Astrocyte of the cerebellum (primary cell): ENCODE data around the gene BAHCC1.

Experiments used
- DNase-seq: peaks from one replicate; pipeline ENCODE4 v3.0.0-alpha.2; 2011; ENCODE audit warnings: low read depth
- H3K4me3 ChIP-seq: 2 replicates; pipeline ENCODE4 v1.5.1; 2011; ENCODE audit warnings: mild to moderate bottlenecking, low read depth, low read length, moderate library complexity
- in situ Hi-C: cut with HindIII; loops from 2 replicates; pipeline ENCODE4 v1.10.0; 2017; ENCODE audit warnings: low sequenced_read_pairs
- TF ChIP-seq, protein P1 (sequence below): IDR thresholded peaks from 2 replicates; pipeline ENCODE4 v1.5.1; 2012; ENCODE audit warnings: low read length, low read depth, moderate library complexity, mild to moderate bottlenecking; ENCODE audit errors: missing control alignments

Gene BAHCC1

DNA sequence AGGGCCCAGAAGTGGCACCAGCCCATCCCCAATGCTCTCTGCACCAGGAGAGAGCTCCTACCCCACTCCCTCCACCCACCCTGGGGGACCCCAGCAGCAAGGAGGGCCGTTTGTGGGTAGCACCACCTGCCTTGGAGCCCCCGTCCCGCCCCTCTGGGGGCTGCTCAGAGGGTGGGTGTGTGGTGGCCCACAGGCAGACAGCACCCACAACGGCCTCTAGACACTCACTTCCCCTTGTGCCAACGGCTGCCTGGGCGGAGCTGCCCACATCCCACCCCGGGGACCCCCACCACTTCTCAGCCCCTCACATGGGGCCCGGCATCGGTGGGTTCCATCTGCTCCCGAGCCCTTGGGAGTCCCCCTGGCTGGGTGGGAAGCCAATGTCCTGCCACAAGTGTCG is 33.3 kb downstream of the BAHCC1 start:
- TF ChIP-seq, protein P1, sequence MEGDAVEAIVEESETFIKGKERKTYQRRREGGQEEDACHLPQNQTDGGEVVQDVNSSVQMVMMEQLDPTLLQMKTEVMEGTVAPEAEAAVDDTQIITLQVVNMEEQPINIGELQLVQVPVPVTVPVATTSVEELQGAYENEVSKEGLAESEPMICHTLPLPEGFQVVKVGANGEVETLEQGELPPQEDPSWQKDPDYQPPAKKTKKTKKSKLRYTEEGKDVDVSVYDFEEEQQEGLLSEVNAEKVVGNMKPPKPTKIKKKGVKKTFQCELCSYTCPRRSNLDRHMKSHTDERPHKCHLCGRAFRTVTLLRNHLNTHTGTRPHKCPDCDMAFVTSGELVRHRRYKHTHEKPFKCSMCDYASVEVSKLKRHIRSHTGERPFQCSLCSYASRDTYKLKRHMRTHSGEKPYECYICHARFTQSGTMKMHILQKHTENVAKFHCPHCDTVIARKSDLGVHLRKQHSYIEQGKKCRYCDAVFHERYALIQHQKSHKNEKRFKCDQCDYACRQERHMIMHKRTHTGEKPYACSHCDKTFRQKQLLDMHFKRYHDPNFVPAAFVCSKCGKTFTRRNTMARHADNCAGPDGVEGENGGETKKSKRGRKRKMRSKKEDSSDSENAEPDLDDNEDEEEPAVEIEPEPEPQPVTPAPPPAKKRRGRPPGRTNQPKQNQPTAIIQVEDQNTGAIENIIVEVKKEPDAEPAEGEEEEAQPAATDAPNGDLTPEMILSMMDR = no peak
- no peak overlapping the region for H3K4me3 ChIP-seq
- in situ Hi-C loops = no loop called here
- DNase-seq = no peak

DNA sequence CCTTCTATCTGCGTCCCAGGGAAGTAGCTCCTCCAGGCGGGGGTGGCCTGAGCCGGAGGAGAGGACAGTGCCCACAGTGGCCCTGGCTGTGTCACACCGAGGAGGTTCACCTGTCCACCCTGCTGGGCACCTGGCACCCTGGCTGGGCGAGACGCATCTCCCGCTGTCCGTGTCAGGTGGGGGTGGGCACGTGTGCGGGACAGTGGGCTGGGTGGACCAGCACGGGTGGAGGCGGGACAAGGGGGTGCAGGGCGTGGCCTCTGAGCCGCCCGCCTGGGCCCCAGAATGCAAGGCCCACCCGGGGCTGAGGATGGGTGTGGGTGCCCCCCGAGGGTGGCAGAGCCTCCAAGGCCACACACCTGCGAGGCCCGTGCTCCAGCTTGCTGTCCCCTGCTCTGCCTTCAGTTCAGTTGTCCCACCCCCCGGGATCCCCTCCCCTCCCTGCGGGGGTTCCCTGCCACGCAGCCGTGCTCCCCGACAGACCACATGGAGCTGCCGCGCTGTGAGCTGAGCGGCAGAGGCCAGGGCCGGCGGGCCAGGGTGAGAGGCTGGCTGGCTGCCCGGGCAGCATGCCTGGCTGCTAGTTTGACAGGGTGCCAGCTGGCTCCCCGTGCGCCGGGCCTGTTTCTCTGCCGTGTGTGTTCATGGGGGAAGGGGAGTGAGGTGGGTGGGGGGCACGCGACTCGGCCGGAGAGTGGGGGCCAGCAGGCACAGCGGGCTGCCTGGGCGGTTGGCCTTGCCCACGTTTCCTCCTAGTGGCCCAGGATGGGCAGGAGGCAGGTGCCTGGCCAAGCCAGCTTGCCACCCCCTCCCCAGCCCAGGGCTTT is 33.9 kb downstream of the BAHCC1 start:
- no peak for DNase-seq
- in situ Hi-C loops = no loop called here
- H3K4me3 ChIP-seq = no peak overlapping the region
- TF ChIP-seq, protein P1 = no peak

DNA sequence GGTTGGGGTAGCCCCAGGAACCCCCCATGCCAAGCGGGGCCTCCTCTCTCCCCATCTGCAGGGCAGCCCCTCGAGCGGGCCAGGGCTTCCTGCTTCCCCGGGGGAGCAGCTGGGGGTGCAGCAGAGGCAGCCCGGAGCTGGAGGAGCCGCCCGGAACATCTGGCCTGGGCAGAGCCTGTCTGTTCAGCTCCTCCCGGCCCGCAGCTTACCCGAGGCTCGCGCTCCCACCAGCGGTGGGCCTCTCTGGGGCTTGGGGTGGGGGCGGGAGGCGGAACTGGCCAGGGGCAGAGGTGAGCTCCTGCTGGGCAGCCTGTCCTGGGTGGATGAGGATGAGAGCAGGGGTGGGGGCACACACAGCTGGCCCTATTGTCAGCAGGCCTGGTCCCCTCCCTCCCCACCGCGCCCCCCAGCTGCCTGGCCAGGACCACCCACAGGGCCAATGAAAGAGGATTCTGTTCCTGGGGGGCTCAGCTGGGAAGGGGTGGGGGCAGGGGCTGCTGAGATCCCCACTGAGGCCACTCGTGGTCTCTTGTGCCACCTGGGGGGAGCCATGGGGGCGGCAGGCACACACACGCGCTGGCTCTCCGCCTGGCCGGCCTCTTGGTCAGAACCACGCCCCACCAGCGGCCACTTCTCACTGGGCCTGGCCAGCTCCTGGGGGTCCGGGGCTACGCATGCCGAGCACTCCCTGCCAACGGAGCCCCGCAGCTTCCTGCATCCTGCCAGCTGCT is 34.7 kb downstream of the BAHCC1 start:
- TF ChIP-seq, protein P1 = no peak
- in situ Hi-C loops = no loop called here
- no peak overlapping the region for H3K4me3 ChIP-seq
- DNase-seq = no peak

DNA sequence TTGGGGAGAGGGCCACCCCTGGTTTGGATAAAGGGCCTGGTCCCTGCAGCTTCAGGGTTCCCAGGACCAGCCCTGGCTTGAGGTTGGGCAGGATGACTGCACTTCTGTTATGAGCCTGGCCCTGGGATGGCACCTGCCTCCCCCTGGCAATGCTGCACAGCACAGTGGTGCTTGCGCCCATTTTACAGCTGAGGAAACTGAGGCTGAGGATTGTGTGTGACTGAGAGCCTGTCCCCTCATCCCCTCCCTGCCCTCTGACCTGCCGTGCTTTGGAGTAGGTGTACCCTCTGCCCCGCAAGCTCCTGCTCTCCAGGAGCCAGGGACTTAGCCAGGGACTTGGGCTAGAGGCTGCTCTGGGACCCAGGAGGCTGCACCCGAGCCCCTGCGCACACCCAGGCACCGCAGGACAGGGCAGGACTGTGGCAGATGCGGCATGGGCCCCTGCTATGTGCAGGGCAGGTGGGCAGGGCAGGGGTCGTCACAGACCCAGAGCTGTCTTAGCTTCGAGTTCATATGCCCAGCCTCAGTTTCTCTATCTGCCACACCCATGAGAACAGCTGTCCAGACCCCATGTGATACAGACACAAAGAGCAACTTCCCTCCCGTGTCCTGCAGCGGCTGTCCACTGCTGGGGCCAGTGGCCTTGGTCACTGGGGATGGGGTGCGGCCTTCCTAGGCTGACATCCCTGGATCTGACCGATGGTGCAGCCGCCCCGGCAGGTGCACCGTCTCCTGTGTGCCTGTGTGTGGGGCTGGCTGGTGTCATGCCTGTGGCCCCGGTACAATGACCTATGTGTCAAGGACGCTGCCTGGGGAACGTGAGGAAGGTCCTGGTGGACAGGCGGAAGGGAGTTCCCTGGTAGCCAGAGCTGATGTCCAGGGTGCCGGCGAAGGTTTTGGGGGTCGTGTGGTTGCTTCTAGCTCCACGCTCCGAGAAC is 36.6 kb downstream of the BAHCC1 start:
- no peak overlapping the region for H3K4me3 ChIP-seq
- DNase-seq = no peak
- TF ChIP-seq, protein P1 = no peak
- in situ Hi-C loops = no loop called here

DNA sequence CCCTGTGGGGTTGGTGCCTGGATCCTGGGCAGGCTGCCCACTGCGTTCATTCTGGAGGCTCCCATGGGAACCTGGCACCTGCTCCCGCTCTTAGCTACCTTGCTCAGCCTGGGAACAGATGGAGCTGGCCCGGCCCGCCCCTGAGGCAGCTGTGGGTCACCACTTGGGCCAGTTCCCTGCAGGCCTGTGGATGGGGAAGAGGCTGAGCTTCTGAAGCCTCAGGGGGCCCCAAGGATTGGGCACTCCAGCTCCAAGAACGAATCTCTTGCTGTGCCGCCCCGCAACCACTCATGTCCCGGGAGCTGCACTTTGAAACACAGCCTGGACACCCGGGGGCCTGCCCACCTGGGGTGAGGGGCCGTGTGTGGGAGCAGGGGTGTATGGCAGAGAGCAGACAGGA is 37.7 kb downstream of the BAHCC1 start:
- in situ Hi-C loops = no loop called here
- no peak for DNase-seq
- H3K4me3 ChIP-seq = no peak overlapping the region
- TF ChIP-seq, protein P1 = no peak

DNA sequence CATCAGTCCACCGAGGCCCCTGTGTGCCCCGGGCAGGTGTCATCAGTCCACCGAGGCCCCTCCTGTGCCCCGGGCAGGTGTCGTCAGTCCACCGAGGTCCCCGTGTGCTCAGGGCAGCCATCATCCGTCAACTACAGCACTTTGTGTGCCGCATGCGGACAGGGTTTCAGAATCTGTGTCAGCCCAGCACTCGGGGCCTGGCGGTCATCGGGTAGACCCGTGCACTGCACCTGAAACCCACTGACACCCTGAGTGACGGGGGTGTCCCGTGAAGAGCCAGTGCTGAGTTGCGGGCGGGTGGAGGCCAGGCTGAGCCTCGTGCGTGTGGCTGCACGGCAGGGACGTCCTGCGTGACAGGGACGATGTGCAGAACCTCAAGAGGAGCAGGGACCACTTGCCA is 38.4 kb downstream of the BAHCC1 start:
- no peak for DNase-seq
- in situ Hi-C loops = no loop called here
- no peak overlapping the region for H3K4me3 ChIP-seq
- TF ChIP-seq, protein P1 = no peak
